ENCODE results near the gene KCNH1.
A peak's percentile ranks its signal among the peaks of the same experiment; 100 is the strongest.

Gene KCNH1

DNA sequence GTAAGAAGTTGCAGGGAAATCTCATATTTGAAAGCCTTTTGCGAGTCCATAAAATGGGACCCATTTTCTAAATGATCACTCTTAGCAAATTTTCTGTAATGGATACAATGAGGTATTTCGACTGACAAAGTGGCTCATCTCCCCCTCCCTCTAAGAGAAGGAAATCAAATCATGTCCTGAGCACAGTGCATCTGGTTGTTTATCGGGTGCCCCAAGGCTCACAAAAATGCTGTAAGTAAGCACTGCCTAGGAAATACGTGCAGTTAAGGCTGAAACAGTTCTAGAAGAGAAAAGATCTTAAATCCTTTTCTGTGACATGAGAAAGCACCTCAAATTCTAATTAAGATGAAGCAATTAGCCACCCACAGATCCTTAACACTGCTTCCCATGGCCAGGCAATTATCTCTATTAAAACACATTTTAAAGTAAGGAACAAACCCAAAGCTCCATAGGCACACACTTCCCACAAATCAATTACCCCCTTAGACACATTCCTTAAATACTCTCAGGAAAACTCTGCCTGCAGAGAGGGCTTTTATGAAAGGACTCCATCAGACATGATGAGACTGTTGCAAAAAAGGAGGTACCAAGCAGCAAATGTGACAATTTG lies 216.3 kb downstream of the KCNH1 start:
- DNase-seq (ENCODE audit: low spot score), result no peak

DNA sequence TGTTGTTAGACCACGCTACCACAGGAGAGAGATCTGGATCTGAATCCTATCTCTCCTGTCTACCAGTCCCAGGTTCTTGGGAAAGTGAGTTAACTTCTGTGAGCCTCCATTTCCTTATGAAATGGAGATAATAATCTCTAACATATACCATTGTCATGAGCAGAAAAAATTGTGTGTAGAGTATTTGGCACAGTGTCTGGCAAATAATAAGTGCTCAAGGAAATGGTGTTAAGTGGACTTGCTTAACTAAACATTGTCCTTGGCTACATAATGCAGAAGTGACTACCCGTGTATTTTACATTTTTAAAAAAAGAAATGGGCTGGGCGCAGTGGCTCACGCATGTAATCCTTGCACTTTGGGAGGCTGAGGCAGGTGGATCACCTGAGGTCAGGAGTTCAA lies 217.4 kb downstream of the KCNH1 start:
- DNase-seq (ENCODE audit: low spot score), result no peak

DNA sequence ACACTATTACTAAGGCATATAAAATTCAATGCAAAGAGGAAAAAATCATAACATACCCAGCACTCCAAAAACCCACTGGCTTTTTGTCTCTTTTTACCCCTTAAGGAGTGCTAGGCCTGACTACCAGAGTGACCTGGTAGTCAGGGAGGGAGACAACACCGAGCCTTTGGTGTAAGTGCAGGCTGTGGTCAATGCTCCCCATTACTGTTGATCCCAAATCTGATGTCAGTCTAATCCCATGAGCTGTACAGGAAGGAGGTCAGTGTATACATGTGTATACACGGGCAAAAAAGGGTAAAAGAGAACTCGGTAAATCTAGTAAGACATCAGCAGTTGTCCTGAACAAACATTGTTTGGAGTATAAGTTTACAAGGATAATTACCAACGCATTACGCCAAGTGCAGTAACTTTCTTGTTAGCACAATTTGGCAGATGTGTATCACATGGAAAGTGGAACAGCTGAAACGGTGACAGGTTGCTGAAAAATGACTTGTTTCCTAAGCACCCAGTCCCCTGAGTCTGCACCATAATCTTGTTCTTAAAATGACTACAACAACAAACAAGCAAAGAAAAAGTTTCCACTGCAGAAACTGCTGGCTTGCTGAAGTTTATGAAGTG lies 217.9 kb downstream of the KCNH1 start:
- no peak for DNase-seq (ENCODE audit: low spot score)

DNA sequence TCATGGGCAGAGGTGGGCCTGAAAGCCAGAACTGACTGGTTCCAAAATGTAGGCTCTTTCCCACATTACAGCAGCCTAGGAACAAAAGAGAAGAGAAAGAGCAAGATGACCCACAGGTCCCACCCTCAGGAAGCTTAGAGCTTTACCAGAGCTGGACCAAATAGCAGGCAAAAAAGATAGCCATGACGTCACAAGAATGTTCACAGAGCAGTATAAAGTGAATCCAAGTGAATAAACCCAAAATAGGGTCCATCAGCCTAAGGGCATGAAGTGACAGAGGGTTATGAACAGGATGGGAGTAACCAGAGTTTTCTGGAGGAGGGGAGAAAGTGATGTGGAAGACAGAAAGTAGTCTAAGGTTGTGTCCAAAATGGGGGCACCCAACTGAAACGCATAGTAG lies 221.2 kb downstream of the KCNH1 start:
- DNase-seq (ENCODE audit: low spot score), result no peak

DNA sequence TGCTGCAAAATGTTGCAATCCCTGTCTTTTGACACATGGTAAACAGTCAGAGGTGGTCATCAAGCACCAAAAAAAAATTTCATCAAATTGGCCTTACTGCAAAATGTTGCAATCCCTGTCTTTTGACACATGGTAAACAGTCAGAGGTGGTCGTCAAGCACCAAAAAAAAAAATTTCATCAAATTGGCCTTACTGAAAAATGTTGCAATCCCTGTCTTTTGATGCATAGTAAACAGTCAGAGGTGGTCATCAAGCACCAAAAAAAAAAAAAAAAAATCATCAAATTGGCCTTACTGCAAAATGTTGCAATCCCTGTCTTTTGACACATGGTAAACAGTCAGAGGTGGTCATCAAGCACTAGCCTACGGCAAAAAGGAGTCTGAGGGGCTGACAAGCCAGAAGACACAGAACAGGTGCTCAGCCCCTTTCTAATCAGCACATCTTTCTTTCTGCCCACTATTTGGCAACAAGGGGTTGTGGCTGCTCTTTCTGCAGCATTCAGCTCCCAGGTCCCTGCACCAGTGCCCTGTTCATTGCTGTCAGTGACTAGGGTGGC lies 223.8 kb downstream of the KCNH1 start:
- DNase-seq (ENCODE audit: low spot score), result no peak

DNA sequence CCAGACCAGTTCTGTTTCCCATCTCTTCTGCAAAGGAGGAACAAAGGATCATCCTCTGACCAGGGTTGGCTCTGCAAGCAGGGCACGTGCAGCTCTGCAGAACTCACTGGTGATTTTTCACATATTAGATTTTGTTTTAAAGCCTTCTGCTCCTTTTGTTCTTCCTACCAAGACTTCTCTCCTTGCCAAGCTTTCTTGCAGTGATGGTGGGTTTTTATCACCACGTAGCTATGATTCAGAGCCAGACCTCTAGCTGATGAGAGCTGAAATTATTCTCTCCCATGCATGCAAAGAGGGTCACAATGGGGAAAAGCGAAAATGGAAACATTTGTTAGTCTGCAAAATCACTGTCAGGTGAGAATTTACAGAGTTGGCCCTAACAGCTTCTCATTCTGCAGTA lies 225.2 kb downstream of the KCNH1 start:
- DNase-seq (ENCODE audit: low spot score), result no peak

DNA sequence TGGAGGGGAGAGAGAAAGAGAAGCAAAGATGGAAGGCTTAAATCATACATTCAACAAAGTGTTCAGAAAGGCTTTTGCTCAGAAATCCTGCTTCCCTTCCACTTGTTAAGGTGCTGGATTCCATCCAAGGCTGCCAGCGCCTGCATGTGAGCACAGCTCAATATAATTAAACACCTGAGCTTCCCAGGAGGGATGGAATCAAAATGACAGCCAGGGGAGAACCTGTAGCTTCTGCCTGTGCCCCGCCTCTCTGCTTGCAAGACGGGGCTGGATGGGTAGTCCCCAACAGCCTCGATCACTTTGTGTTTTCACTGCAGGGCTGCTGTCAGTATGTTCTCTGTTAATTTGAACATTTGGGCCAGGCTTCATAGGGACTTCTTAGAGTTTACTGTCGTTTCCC lies 225.7 kb downstream of the KCNH1 start:
- no peak for DNase-seq (ENCODE audit: low spot score)

DNA sequence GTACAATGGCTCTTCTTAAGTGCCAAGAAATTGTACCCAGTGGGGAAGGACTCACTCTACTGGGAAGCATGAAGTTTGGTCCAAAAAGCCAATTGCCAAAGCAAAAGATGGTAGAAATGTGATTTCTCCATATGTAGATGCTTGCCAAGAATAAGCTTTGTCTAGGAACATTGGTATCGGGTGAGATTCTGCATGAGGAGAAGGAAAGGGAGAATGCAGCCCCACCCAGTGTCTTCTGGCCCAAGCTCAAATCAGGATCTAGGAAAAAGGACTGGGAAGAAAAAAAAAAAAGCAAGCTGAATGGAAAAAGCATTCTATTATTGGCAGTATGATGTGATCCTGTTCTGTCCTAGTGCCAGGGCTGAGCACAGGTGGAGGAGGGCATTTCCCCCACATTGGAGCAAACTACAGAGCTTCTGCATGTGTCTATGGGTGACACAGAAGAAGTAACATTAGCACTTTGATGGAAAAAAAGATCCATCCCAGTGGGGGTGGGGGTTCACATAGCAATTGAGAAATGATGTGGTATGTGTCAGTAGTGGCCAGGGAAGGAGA lies 226.6 kb downstream of the KCNH1 start:
- DNase-seq (ENCODE audit: low spot score), result no peak

DNA sequence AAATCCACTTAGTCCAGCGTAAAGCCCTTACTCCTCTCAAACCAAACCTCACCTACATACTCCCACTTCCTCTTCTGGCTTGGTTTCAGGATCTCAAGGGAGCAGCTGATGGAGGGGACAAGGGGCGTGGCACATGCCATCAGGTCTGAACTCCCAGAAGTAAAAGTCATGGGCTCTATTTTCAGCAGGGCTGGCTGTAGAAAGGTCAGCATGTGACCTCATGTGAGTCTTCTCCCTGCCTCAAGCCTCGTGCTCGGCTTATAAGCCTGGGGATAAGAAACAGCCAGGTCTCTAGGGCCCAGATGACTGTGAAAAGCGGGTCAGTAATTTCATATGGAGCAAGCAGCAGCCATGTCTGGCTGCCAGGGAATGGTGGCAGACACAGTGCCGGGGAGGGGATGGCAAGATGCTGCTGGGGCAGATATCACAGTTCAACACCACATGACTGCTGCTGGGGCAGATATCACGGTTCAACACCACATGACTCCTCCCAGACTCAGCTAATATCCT lies 227.9 kb downstream of the KCNH1 start:
- DNase-seq (ENCODE audit: low spot score), result no peak

DNA sequence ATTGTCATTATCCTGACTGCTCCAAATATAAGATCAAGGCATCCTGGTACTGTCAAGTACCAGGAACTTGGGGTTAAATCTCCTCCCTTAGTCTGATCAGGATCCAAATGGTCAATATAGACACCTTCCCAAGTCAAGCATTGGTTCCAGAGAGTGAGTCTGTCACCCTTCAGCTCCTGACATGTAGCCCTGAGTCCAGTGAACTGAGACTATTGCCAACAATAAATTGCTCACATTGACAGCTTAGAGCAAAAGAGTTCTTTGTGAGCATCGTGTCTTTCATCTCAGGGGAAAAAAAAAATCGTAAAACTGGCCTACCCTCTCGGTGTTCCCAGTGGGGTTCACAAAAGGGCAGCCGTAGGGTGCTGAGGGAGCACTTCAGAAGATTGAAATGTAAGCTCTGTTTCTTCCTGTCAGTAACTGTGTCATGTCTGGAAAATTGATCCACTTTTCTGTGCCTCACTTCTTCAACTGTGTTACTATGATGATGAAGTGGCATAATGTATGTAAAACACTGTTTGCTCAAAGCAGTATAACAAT lies 228.5 kb downstream of the KCNH1 start:
- no peak for DNase-seq (ENCODE audit: low spot score)

DNA sequence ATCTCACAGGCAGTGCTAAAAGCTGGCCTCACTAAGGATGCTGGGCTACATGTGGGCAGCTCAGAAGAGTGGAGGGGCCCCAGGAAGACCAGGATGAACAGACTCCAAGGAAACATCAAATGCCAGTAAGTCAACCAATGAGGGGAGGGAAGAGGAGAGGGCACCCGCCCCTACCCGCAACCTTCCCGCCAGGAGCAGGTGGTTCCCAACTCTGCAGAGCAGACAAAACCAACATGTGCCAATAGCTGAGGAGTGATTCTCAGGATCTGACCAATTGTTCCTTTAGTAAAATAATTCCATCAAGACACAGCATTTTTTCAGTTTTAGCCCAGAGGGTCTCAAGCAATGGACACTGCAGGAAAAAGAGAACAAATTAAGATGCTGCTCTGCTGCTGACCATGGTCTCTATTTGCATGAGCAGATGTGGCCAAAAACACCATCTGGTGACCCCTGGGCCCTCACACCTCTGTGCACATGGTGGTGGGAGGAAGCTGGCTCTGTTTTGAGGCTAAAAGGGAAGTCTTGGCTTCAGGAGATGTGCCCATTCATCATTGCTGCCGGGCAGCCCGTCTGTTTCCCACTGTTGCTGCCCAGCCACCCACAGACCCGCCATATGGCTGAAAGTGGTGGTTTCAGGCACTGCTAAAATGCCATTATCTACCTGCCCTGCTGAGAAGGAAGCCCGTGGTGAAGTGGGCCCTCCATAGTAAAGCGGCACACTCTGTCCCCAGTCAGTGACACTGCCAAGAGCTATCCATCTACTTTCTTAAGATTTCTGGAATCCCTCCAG lies 231.8 kb downstream of the KCNH1 start:
- DNase-seq (ENCODE audit: low spot score), result no peak

DNA sequence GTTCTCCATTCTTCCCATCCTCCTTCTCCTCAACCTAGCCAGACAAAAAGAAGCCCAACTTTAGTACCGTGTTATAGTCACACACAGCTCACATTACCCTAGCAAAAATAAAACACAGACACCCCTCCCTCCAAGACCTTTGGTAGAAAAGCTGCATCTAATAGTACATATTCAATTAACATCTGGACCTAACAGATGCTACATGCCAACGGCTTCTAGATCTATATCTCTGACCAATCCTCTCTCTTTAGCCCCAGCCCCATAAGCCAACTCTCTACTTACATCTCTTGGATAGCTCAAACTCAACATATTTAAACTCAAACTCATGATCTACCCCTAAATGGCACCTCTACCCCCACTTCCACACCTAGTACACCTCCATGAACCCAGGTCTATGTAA lies 233.1 kb downstream of the KCNH1 start:
- DNase-seq (ENCODE audit: low spot score), result no peak

DNA sequence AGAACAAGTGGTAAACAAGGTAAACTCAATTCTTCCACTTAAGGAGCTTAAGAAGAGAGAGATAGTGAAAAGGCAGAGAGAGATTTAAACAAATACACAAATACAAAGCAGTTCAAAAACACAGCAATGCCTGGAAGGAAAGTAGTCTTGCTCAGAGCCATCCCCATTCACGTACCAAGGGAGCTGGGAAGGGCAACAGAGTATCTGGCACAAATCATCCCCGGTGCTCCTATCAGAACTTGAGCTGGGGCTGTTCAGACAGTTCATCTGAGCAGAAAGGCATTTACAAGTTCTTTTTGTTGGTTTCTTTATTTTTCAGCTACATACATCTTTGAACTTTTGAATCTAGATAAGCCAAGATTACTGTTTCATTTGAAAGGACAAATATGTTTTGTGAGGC lies 233.9 kb downstream of the KCNH1 start:
- no peak for DNase-seq (ENCODE audit: low spot score)

DNA sequence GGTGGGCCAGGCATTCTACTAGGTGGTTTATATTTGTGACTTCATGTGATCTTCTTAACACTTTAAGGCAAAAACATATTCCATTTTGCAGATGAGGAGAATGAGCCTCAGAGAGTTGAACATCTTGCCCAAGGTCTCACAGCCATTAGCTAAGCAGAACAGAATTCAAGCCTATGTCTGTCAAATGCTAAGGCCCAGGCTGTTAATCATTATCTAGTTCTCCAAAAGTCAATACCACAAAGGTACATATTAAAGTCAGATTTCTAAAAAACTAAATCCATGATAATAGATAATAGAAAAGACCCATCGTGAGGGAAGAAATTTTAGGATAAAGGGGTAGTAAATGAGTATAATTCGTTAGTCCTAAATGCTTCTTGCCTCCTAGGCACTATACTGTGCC lies 234.3 kb downstream of the KCNH1 start:
- no peak for DNase-seq (ENCODE audit: low spot score)

DNA sequence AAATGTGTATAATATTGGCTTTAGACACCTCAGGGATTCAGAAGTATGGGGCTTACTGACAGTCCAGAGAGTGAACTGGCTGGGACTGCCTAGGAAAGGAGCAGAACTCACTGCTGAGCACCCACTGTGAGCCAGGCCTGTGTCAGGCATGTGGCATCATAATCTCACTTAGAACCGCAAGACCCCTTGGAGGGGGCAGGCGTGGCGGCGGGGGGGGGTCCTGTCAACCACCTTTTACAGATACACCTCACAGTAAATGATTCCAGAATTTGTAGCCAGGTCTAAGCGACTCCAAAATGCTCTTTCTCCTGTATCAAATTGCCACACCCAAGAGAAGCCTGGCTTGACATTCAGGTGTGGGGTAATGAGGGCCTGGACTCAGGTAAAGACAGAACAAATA lies 235.5 kb downstream of the KCNH1 start:
- no peak for DNase-seq (ENCODE audit: low spot score)

DNA sequence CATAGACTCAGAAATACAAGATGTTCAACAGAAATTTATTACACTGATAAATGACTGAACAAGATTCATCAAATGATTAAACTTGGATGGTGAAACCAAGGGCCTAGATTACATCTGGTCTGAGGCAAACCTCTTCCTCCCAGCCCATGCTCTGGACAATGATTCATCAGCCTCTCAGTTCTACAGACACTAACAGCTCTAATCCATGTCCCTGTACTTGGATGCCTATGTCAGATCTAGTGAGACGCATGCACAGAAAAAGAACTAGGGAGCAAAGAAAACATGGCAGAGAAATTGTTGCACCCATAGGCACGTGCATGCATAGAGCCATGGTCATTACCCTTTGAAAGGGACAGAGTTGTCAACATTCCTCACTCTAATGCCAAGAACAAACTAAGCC lies 250.1 kb downstream of the KCNH1 start:
- DNase-seq (ENCODE audit: low spot score), result peak; percentile 86

DNA sequence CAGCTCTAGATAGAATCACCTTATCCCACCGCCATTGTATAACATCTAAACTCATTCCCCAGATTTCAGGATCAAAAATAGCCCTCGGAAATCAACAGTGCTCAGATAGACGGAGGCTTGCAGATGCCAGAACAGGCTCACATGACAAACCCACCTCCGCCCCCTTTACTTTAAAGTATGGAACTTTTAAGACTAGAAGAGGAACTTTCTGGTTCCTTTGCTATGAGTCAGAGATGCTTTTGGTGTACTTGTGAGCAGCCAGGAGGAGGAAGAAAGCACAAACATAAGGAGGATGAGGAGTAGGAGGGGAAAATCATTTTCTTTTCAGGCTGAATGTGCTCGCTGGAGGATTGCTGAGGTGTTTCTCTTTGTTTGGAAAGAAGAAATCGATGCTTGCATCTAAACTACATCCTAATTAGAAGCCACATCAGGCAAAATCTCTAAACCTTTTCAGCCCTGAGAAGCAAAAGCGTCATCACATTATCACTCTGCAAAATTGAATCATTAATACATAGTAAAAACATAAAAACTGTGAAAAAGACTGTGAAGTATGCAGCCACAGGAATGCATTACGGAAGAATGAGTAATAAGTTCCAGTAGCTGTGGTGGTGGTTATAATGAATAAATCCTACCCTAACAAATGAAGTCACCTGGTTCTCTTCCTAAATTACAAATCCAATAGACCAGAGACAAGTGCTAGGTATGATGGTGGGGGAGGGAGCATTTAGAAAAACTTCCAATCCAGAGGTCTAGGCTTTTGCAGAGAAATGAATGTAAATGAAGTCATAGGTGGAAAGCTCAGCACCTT lies 251.3 kb downstream of the KCNH1 start:
- DNase-seq (ENCODE audit: low spot score), result peak; percentile 98

DNA sequence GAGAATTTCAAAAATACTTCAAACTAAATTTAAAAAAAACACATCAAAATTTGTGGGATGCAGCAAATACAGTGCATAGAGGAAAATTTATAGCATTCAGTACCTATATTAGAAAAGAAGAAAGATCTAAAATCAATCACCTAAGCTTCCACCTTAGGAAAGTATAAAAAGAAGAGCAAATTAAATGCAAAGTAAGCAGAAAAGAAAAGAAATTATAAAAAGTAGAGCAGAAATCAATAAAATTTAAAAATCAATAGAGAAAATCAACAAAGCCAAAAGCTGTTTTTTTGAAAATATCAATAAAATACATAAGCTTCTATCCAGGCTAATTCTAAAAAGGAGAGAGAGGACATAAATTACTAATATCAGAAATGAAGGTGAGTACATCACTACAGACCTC lies 255.4 kb downstream of the KCNH1 start:
- no peak for DNase-seq (ENCODE audit: low spot score)

DNA sequence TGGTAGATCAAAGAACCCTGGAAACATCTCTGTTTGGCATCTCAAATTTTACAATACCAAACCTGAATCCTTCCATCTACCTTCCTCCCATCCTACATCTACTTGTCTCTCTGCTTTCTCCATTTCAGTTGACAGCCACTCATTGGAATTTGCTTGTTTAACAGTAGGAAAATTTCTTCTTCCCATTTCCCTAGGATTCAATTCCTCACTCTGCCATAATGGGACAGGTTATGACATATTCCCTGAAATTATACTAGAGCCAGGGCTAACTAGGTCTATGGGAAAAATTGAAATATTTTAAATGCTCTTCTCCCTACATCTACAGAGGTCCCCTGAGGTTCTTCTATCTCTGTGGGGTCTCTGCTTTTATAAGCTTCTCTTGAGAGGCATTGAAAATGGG lies 257.7 kb downstream of the KCNH1 start:
- DNase-seq (ENCODE audit: low spot score), result no peak

DNA sequence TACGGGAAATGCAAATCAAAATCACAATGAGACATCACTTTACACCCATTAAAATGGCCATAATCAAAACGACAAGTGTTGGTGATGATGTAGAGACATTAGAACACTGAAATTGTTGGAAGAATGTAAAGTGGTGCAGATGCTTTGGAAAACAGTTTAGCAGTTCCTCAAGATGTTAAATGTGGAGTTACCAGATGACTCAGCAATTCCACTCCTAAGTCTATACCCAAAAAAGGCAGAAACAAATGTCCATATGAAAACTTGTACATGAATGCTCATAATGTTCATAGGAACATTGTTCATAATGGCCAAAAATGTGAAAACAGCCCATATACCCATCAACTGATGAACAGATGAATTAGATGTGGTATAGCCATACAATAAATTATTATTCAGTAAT lies 267.4 kb downstream of the KCNH1 start:
- DNase-seq (ENCODE audit: low spot score), result no peak

DNA sequence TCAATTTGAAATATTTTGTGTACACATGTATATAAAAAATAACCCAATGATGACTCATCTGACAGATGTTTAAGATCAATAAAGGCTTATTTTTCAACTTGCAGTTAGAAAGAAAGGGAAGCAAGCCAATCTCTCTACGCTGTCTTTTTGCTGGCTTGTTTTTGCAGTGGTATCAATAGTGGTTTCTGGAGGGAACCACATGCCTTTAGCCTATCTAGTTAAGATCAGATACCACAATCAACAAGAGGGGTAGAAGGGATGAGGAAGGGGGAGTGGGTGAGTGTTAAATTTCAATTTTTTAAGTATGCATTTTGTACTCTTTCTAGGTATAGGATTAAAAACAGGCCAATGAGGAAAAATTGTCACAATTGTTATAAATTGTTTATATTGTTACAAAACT lies 276.2 kb downstream of the KCNH1 start:
- no peak for DNase-seq (ENCODE audit: low spot score)
